ENCODE results near the gene C14orf119.
A peak's percentile ranks its signal among the peaks of the same experiment; 100 is the strongest.

Gene C14orf119

GRCh38 chr14:23071244-23071920 lies 23.9 kb upstream of the C14orf119 start:
- H3K36me3 ChIP-seq (ENCODE audit: insufficient read depth, low read length), result peaks cover 55% of the 10 kb centered on the region
- TF ChIP-seq EZH2 (IDR thresholded peaks at IDR 0.05; ENCODE audit: borderline replicate concordance, low read length), result no peak
- no peak for TF ChIP-seq CTCF (IDR thresholded peaks at IDR 0.05; ENCODE audit: low read length)
- peaks cover 32% of the 10 kb centered on the region for H3K4me1 ChIP-seq (ENCODE audit: insufficient read depth, low read length, severe bottlenecking)
- H3K9ac ChIP-seq (ENCODE audit: low read length), result peak overlapping the region; percentile 95
- H3K9me3 ChIP-seq (ENCODE audit: low read length), result no peaks in the 10 kb centered on the region
- peaks cover 11% of the 10 kb centered on the region for H3K79me2 ChIP-seq (ENCODE audit: insufficient read depth, low read length)
- no peaks in the 10 kb centered on the region for H3F3A ChIP-seq (ENCODE audit: insufficient read depth, low read length)
- H3K4me2 ChIP-seq (ENCODE audit: low read length), result peak overlapping the region; percentile 97
- no peaks in the 10 kb centered on the region for H3K9me2 ChIP-seq (ENCODE audit: low read depth, low read length)
- H2AFZ ChIP-seq (ENCODE audit: low read length), result no peak overlapping the region
- no peaks in the 10 kb centered on the region for H4K20me1 ChIP-seq (ENCODE audit: insufficient read depth, low read length)
- H3K27me3 ChIP-seq (ENCODE audit: insufficient read depth, low read length), result no peaks in the 10 kb centered on the region
- peak overlapping the region; percentile 51 for H3K27ac ChIP-seq (ENCODE audit: low read depth, low read length, poor library complexity, severe bottlenecking)
- peak overlapping the region; percentile 87 for H3K4me3 ChIP-seq (ENCODE audit: low read depth, low read length, poor library complexity, severe bottlenecking)

DNA sequence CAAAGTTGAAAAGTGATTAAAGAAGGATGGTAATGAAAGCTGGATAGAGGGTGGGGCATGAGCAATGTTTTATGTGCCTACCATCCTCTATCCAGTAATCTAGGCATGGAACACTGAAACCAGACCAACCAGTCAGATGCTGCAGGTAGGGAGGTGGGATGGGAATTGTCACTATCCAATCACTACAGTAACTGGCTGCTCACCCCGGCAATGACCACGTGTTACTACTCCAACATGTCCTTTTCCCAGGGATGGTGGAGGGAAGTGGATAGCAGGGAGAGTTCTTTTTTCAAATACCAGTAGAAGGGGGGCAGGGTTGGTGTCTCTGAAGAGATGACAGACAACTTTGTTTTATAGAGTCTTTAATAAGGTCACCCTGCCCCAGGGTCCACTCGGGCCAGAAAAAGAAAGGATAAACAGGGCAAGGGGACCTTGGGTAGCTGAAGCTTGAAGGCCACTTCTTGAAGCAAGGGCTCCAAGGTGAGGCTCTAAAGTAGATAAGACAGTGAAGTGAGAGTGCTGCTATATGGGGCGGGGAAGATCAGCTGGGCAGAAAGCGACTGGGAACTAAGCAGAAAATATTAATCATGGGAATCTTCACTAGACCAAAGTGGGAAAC lies 23.3 kb upstream of the C14orf119 start:
- Histone ChIP-seq H3K4me1 (ENCODE audit: insufficient read depth, low read length, severe bottlenecking) (peaks cover 32% of the 10 kb centered on the region), H3K27ac (ENCODE audit: low read depth, low read length, poor library complexity, severe bottlenecking) (peak overlapping the region; percentile 17), H2AFZ (ENCODE audit: low read length) (no peak overlapping the region), H3K9me3 (ENCODE audit: low read length) (no peaks in the 10 kb centered on the region), H3K36me3 (ENCODE audit: insufficient read depth, low read length) (peaks cover 55% of the 10 kb centered on the region), H3K9ac (ENCODE audit: low read length) (peak overlapping the region; percentile 95; the same call in 1 of the 2 replicates), H3K4me2 (ENCODE audit: low read length) (peak overlapping the region; percentile 97; the same call in 1 of the 2 replicates), H3F3A (ENCODE audit: insufficient read depth, low read length) (no peaks in the 10 kb centered on the region), H4K20me1 (ENCODE audit: insufficient read depth, low read length) (no peaks in the 10 kb centered on the region), H3K9me2 (ENCODE audit: low read depth, low read length) (no peaks in the 10 kb centered on the region), H3K4me3 (ENCODE audit: low read depth, low read length, poor library complexity, severe bottlenecking) (peak overlapping the region; percentile 87), H3K27me3 (ENCODE audit: insufficient read depth, low read length) (no peaks in the 10 kb centered on the region), H3K79me2 (ENCODE audit: insufficient read depth, low read length) (peaks cover 11% of the 10 kb centered on the region)
- no peak for TF ChIP-seq EZH2 (IDR thresholded peaks at IDR 0.05; ENCODE audit: borderline replicate concordance, low read length)
- TF ChIP-seq CTCF (IDR thresholded peaks at IDR 0.05; ENCODE audit: low read length), result no peak

GRCh38 chr14:23074906-23075305 lies 20.4 kb upstream of the C14orf119 start:
- H3K4me1 ChIP-seq (ENCODE audit: insufficient read depth, low read length, severe bottlenecking), result peaks cover 17% of the 10 kb centered on the region

More at GRCh38 chr14:23074906-23075305, 20.4 kb upstream of the C14orf119 start:
- H3K27me3 ChIP-seq (ENCODE audit: insufficient read depth, low read length), result no peaks in the 10 kb centered on the region
- H3K79me2 ChIP-seq (ENCODE audit: insufficient read depth, low read length), result peaks cover 11% of the 10 kb centered on the region
- no peak overlapping the region for H3K9ac ChIP-seq (ENCODE audit: low read length)
- TF ChIP-seq CTCF (IDR thresholded peaks at IDR 0.05; ENCODE audit: low read length), result no peak
- TF ChIP-seq EZH2 (IDR thresholded peaks at IDR 0.05; ENCODE audit: borderline replicate concordance, low read length), result no peak
- no peak overlapping the region for H2AFZ ChIP-seq (ENCODE audit: low read length)
- no peaks in the 10 kb centered on the region for H3K9me2 ChIP-seq (ENCODE audit: low read depth, low read length)
- no peak overlapping the region for H3K27ac ChIP-seq (ENCODE audit: low read depth, low read length, poor library complexity, severe bottlenecking)
- H3F3A ChIP-seq (ENCODE audit: insufficient read depth, low read length), result 0 out of 2 replicates have a peak, but pooled peaks cover 5% of the 10 kb centered on the region
- H3K9me3 ChIP-seq (ENCODE audit: low read length), result no peaks in the 10 kb centered on the region
- H3K4me3 ChIP-seq (ENCODE audit: low read depth, low read length, poor library complexity, severe bottlenecking), result no peak overlapping the region
- H3K4me2 ChIP-seq (ENCODE audit: low read length), result no peak overlapping the region
- H3K36me3 ChIP-seq (ENCODE audit: insufficient read depth, low read length), result peaks cover 61% of the 10 kb centered on the region
- H4K20me1 ChIP-seq (ENCODE audit: insufficient read depth, low read length), result no peaks in the 10 kb centered on the region
